HEK293 (cell line): ENCODE results near the gene PSMB11.

Source experiments
- HOXD13 ChIP-seq: sonication (generic); formaldehyde crosslinking; IDR thresholded peaks from 2 replicates; pipeline ENCODE4 v1.8.0; 2022; ENCODE audit warnings: missing genetic modification reagents, borderline replicate concordance
- PRDM1 ChIP-seq: fragments of 450-650 bp; formaldehyde crosslinking; IDR thresholded peaks from 2 replicates; pipeline ENCODE4; 2016; ENCODE audit warnings: missing biosample characterization, missing genetic modification characterization
- PRDM10 ChIP-seq: fragments of 450-650 bp; formaldehyde crosslinking; IDR thresholded peaks from 2 replicates; pipeline ENCODE4 v1.5.1; 2016; ENCODE audit warnings: missing biosample characterization, missing genetic modification characterization
- SP3 ChIP-seq: fragments of 450-650 bp; formaldehyde crosslinking; IDR thresholded peaks from 2 replicates; pipeline ENCODE4 v1.5.1; 2016; ENCODE audit warnings: missing biosample characterization, missing genetic modification characterization
- SP7 ChIP-seq: fragments of 450-650 bp; formaldehyde crosslinking; IDR thresholded peaks from 2 replicates; pipeline ENCODE4 v1.5.1; 2016; ENCODE audit warnings: missing biosample characterization, missing genetic modification characterization
- ZBTB1 ChIP-seq: fragments of 450-650 bp; formaldehyde crosslinking; IDR thresholded peaks from 2 replicates; pipeline ENCODE4 v1.5.1; 2016; ENCODE audit warnings: missing biosample characterization, missing genetic modification characterization
- ZBTB17 ChIP-seq: fragments of 450-650 bp; formaldehyde crosslinking; IDR thresholded peaks from 2 replicates; pipeline ENCODE4 v1.5.1; 2016; ENCODE audit warnings: missing biosample characterization, missing genetic modification characterization
- ZBTB26 ChIP-seq: fragments of 450-650 bp; formaldehyde crosslinking; optimal IDR thresholded peaks from 2 replicates; pipeline ENCODE3; 2016; ENCODE audit warnings: missing biosample characterization, mild to moderate bottlenecking, missing genetic modification characterization
- ZBTB7A ChIP-seq: fragments of 450-650 bp; formaldehyde crosslinking; IDR thresholded peaks from 2 replicates; pipeline ENCODE4 v1.5.1; 2016; ENCODE audit warnings: low read depth, missing biosample characterization, missing genetic modification characterization
- ZIC2 ChIP-seq: fragments of 450-650 bp; formaldehyde crosslinking; IDR thresholded peaks from 2 replicates; pipeline ENCODE4 v1.5.1; 2016; ENCODE audit warnings: missing biosample characterization, missing genetic modification characterization
- ZNF132 ChIP-seq: fragments of 450-650 bp; formaldehyde crosslinking; IDR thresholded peaks from 2 replicates; pipeline ENCODE4 v1.5.1; 2017; ENCODE audit warnings: missing biosample characterization, missing genetic modification characterization, borderline replicate concordance
- ZNF174 ChIP-seq: fragments of 450-650 bp; formaldehyde crosslinking; IDR thresholded peaks from 2 replicates; pipeline ENCODE4 v1.5.0; 2017; ENCODE audit warnings: missing biosample characterization, mild to moderate bottlenecking, missing genetic modification characterization
- ZNF214 ChIP-seq: fragments of 450-650 bp; formaldehyde crosslinking; IDR thresholded peaks from 2 replicates; pipeline ENCODE4 v1.5.1; 2017; ENCODE audit warnings: missing biosample characterization, mild to moderate bottlenecking, missing genetic modification characterization, borderline replicate concordance
- ZNF221 ChIP-seq: fragments of 450-650 bp; formaldehyde crosslinking; IDR thresholded peaks from 2 replicates; pipeline ENCODE4 v1.5.1; 2017; ENCODE audit warnings: missing biosample characterization, missing genetic modification characterization, borderline replicate concordance
- ZNF223 ChIP-seq: fragments of 450-650 bp; formaldehyde crosslinking; IDR thresholded peaks from 2 replicates; pipeline ENCODE4 v1.5.1; 2016; ENCODE audit warnings: missing biosample characterization, missing genetic modification characterization
- ZNF248 ChIP-seq: fragments of 450-650 bp; formaldehyde crosslinking; IDR thresholded peaks from 2 replicates; pipeline ENCODE4 v1.5.1; 2017; ENCODE audit warnings: missing biosample characterization, missing genetic modification characterization
- ZNF366 ChIP-seq: fragments of 450-650 bp; formaldehyde crosslinking; conservative IDR thresholded peaks from 2 replicates; pipeline ENCODE4 v1.5.1; 2016; ENCODE audit warnings: missing biosample characterization, missing genetic modification characterization
- ZNF391 ChIP-seq: fragments of 450-650 bp; formaldehyde crosslinking; IDR thresholded peaks from 2 replicates; pipeline ENCODE4 v1.5.1; 2016; ENCODE audit warnings: low read depth, missing biosample characterization, missing genetic modification characterization, borderline replicate concordance
- ZNF416 ChIP-seq: fragments of 450-650 bp; formaldehyde crosslinking; IDR thresholded peaks from 2 replicates; pipeline ENCODE4 v1.5.1; 2016; ENCODE audit warnings: missing biosample characterization, missing genetic modification characterization
- ZNF514 ChIP-seq: fragments of 450-650 bp; formaldehyde crosslinking; IDR thresholded peaks from 2 replicates; pipeline ENCODE4 v1.5.1; 2016; ENCODE audit warnings: missing biosample characterization, missing genetic modification characterization
- ZNF544 ChIP-seq: fragments of 450-650 bp; formaldehyde crosslinking; IDR thresholded peaks from 2 replicates; pipeline ENCODE4 v1.5.0; 2017; ENCODE audit warnings: missing biosample characterization, missing genetic modification characterization
- ZNF571 ChIP-seq: fragments of 450-650 bp; formaldehyde crosslinking; IDR thresholded peaks from 2 replicates; pipeline ENCODE4 v1.5.0; 2017; ENCODE audit warnings: missing biosample characterization, missing genetic modification characterization
- ZNF777 ChIP-seq: fragments of 450-650 bp; formaldehyde crosslinking; IDR thresholded peaks from 2 replicates; pipeline ENCODE4 v1.5.1; 2017; ENCODE audit warnings: missing biosample characterization, missing genetic modification characterization, borderline replicate concordance
- ZNF785 ChIP-seq: fragments of 450-650 bp; formaldehyde crosslinking; IDR thresholded peaks from 2 replicates; pipeline ENCODE4 v1.5.1; 2016; ENCODE audit warnings: missing biosample characterization, missing genetic modification characterization
- ZSCAN18 ChIP-seq: fragments of 450-650 bp; formaldehyde crosslinking; IDR thresholded peaks from 2 replicates; pipeline ENCODE4 v1.5.1; 2016; ENCODE audit warnings: missing biosample characterization, missing genetic modification characterization
- TF ChIP-seq, protein P1 (sequence below): fragments of 450-650 bp; formaldehyde crosslinking; IDR thresholded peaks from 2 replicates; pipeline ENCODE4 v1.5.1; 2017; ENCODE audit warnings: missing biosample characterization, missing genetic modification characterization
- TF ChIP-seq, protein P2 (sequence below): fragments of 450-650 bp; formaldehyde crosslinking; IDR thresholded peaks from 2 replicates; pipeline ENCODE4 v1.5.1; 2016; ENCODE audit warnings: missing biosample characterization, missing genetic modification characterization
- TF ChIP-seq, protein P3 (sequence below): sonication (generic); formaldehyde crosslinking; IDR thresholded peaks from 2 replicates; pipeline ENCODE4 v1.8.1; 2022; ENCODE audit warnings: mild to moderate bottlenecking, moderate library complexity, missing genetic modification reagents
- TF ChIP-seq, protein P4 (sequence below): fragments of 450-650 bp; formaldehyde crosslinking; IDR thresholded peaks from 2 replicates; pipeline ENCODE4 v1.5.1; 2016; ENCODE audit warnings: missing biosample characterization, missing genetic modification characterization

PSMB11 gene

DNA sequence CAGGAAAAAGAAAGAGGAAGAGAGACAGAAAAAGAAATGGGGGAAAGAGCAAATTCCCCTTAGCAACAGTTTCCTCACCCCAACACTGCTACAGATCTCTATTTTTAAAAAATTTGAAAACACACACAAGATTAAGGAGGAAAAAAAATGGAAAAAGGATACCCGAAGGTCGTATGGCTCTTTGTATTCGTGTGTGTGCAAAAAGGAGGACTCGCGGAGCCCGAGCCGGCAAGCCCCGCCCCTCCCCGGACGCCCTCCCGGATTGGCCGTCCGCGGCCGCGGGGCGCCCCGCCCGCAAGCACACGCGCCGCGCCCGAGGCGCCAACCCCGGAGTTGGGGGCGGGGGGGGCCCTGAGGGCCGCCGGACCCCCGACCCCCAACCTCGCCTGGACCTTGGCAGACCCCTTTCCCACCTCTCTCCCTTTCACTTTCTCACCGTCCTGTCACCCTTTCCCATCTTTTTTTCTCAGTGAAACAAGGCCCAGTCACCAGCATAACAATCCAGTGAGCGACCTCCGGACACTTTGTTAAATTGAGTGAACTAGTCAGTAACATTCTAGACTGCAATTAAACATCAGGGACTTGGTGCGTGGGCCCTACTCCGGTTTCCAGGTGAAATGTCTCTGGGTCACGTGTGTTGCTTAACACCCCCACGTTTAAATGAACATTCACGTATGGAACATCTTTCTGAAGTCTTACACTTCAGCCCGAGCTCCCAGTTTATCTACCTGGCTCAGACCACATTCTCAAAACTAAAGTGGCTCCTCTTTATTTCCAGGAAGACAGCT, 31.9 kb upstream of the PSMB11 start, which contains the start of gene C14orf93 (continued):
- peak; percentile 59 for TF ChIP-seq ZBTB26
- TF ChIP-seq ZNF248 (tag by site-specific recombination) = no peak
- TF ChIP-seq ZNF223 (tag by site-specific recombination) = no peak
- TF ChIP-seq ZBTB17 (tag by site-specific recombination) = no peak
- TF ChIP-seq ZNF214 (tag by site-specific recombination) = no peak
- TF ChIP-seq ZNF132 (tag by site-specific recombination) = no peak
- TF ChIP-seq, protein P1, sequence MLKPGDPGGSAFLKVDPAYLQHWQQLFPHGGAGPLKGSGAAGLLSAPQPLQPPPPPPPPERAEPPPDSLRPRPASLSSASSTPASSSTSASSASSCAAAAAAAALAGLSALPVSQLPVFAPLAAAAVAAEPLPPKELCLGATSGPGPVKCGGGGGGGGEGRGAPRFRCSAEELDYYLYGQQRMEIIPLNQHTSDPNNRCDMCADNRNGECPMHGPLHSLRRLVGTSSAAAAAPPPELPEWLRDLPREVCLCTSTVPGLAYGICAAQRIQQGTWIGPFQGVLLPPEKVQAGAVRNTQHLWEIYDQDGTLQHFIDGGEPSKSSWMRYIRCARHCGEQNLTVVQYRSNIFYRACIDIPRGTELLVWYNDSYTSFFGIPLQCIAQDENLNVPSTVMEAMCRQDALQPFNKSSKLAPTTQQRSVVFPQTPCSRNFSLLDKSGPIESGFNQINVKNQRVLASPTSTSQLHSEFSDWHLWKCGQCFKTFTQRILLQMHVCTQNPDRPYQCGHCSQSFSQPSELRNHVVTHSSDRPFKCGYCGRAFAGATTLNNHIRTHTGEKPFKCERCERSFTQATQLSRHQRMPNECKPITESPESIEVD (tag by site-specific recombination) = no peak
- TF ChIP-seq ZNF366 = peak; percentile 68
- TF ChIP-seq PRDM1 = peak; percentile 94
- TF ChIP-seq ZNF777 (tag by site-specific recombination) = no peak
- no peak for TF ChIP-seq HOXD13
- no peak for TF ChIP-seq ZNF391 (tag by site-specific recombination)
- TF ChIP-seq ZIC2 (tag by site-specific recombination) = no peak
- no peak for TF ChIP-seq ZNF785 (tag by site-specific recombination)
- TF ChIP-seq ZBTB7A (tag by site-specific recombination) = peak; percentile 97
- peak; percentile 96 for TF ChIP-seq PRDM10 (tag by site-specific recombination)
- TF ChIP-seq ZNF544 (tag by site-specific recombination) = no peak
- TF ChIP-seq ZNF221 (tag by site-specific recombination) = no peak
- no peak for TF ChIP-seq ZNF571 (tag by site-specific recombination)
- TF ChIP-seq, protein P2, sequence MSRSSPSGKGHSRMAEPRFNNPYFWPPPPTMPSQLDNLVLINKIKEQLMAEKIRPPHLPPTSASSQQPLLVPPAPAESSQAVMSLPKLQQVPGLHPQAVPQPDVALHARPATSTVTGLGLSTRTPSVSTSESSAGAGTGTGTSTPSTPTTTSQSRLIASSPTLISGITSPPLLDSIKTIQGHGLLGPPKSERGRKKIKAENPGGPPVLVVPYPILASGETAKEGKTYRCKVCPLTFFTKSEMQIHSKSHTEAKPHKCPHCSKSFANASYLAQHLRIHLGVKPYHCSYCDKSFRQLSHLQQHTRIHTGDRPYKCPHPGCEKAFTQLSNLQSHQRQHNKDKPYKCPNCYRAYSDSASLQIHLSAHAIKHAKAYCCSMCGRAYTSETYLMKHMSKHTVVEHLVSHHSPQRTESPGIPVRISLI (tag by site-specific recombination) = no peak; the same call in 1 of the 2 replicates
- no peak for TF ChIP-seq ZNF416
- no peak for TF ChIP-seq ZNF174 (tag by site-specific recombination)
- TF ChIP-seq, protein P3, sequence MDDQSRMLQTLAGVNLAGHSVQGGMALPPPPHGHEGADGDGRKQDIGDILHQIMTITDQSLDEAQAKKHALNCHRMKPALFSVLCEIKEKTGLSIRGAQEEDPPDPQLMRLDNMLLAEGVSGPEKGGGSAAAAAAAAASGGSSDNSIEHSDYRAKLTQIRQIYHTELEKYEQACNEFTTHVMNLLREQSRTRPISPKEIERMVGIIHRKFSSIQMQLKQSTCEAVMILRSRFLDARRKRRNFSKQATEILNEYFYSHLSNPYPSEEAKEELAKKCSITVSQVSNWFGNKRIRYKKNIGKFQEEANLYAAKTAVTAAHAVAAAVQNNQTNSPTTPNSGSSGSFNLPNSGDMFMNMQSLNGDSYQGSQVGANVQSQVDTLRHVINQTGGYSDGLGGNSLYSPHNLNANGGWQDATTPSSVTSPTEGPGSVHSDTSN = no peak
- TF ChIP-seq ZBTB1 (tag by site-specific recombination) = no peak
- TF ChIP-seq ZSCAN18 (tag by site-specific recombination) = no peak
- TF ChIP-seq, protein P4, sequence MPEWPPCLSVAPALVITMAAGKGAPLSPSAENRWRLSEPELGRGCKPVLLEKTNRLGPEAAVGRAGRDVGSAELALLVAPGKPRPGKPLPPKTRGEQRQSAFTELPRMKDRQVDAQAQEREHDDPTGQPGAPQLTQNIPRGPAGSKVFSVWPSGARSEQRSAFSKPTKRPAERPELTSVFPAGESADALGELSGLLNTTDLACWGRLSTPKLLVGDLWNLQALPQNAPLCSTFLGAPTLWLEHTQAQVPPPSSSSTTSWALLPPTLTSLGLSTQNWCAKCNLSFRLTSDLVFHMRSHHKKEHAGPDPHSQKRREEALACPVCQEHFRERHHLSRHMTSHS (tag by site-specific recombination) = no peak
- TF ChIP-seq SP7 (tag by site-specific recombination) = peak; percentile 62
- no peak for TF ChIP-seq ZNF514 (tag by site-specific recombination)
- 0 out of 2 replicates have a peak, but pooled peaks have one; percentile 40 for TF ChIP-seq SP3 (tag by site-specific recombination)
